Measurements from ENCODE around the gene TMEM266.

Gene TMEM266

DNA sequence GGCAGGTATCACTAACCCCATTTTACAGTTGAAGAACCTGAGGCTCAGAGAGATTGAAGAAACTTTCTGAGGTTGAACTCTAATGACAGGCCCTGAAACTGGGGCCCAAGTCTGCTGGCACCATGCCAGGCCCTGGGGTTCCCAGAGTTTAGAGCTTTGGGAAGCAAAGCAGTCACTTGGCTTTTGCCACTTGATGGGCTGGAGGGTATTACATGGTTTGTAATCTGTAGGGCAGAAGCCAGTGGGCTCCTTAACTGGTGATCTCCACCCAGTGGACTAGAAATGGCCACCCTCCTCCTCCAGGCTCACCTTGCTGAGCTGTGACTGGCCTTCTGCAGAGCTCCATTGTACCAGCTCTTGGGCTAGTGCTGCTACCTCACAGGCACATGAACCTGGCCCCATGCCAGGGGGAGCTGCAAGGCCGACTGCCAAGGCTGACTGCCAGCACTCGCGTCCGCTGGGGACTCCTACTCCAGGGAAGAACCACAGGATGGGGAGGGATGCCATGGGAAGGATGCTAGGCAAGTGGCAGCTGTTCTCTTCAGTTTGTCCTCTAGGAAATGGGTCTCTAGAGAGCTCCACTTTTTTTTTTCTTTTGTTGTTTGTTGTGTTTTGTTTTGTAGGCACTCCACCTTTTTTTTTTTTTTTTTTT is 146.7 kb downstream of the TMEM266 start:
- peak; percentile 10 for DNase-seq

DNA sequence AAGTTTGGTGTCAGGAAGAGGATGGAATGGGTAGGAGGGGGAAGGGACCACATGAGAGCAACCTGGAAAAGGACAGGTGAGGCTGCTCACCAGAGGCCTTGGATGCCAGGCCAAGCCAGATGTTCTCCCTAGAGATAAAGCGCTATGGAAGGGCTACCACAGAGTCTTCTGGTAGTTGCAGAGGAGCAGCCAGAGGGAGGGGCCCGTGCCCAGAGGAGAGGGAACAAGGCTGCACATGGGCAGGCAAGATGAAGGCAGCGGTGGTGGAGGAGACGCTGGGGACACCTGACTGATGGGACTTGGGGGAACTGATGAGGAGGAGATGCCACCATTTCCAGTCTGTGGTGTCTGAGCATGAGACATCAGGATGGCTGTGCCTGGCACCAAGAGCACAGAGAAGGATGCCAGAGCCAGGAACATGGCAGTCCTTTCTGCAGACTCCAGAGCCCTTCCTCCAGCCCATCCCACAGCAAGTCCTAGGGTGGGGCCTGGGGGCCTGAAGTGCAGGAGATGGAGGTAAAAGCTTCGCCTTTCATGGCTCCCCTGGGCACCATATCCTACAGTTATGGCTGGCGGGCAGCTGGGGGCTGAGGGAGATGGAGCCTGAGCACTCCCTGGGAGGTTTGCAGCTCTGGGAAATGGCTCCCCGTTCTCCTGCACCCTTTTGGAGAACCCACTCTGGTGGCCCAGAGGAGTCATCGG is 148.4 kb downstream of the TMEM266 start:
- DNase-seq: no peak

DNA sequence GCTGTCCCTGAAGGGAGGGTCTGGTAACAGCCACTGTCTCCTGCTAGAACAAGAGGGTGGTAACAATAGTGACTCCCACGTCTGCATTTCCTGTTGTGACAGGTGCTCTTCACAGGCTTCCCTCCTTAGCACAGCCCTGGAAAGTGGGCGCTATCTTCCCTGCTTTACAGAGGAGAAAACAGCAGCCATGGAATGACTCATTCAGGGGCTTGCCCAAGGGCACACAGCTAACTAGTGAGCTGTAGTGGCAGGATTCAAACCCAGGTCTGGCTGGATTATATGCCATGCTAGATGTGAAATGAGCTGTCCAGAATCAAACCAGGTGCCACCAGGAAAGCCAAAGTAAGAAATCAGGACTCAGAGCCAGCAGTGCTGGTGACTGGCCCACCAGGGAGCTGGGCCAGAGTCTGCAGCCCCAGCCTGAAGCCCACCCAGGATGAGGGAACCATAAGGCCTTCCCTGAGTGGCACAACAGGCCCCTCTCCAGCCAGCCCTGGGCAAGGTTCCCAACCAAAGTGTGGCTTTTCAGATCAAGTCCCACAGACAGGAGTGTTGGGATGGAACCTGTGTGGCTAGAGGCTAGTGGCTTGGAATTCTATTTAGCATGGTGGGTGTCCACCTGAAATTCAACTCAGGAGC is 149.1 kb downstream of the TMEM266 start:
- DNase-seq: no peak

- no peak for DNase-seq
These were observed 149.7 kb downstream of the TMEM266 start for GRCh38 chr15:76209523-76209922.

GRCh38 chr15:76209942-76210341 is 150.2 kb downstream of the TMEM266 start:
- no peak for DNase-seq

- no peak for DNase-seq
These were observed 155.8 kb downstream of the TMEM266 start for GRCh38 chr15:76215634-76216033.

- peak; percentile 75 for DNase-seq
These were observed 157.5 kb downstream of the TMEM266 start for GRCh38 chr15:76217029-76217881.

GRCh38 chr15:76217882-76218217 is 158.1 kb downstream of the TMEM266 start:
- no peak for DNase-seq

GRCh38 chr15:76221085-76221767 is 161.4 kb downstream of the TMEM266 start:
- DNase-seq: no peak

- no peak for DNase-seq
These were observed 162.4 kb downstream of the TMEM266 start for GRCh38 chr15:76222159-76222558.

DNA sequence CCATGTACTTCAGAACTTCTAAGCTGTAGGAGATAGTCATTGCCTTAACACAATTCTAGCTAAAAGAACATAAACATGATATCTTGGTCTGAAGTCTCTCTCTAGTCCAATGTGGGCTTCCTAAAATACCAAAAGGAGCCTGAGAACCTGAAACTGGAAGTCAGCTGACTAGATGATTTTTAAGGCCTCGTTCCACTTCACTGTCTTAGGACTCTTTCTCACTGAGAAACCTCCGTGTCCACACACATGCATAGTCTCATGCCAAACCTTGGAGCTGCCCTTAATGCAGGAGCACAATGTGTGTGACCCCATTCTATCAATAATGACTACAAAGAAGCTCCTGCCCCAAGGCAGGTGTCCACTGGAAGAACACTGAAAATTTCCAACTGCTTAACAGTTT is 163.7 kb downstream of the TMEM266 start:
- DNase-seq: no peak

DNA sequence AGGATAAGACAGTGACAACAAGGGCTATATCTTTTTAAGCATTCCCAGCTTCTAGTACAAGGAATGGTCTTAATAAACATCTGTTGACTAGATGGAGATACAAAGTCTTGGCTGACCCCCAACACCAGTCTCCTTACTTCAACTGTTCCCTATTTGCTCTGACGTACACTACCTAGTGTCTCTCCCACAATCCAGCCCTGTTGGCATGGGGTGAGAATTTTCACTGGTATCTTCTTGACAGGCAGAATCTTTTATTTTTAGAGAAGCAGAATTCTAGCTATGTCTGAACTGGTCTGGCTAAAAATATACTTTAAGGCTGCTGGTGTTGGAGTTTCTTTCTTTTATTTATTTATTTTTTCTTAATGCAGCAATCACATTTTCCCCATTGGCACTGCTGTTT is 169.5 kb downstream of the TMEM266 start:
- no peak for DNase-seq

GRCh38 chr15:76233921-76234320 is 174.1 kb downstream of the TMEM266 start:
- DNase-seq: no peak

DNA sequence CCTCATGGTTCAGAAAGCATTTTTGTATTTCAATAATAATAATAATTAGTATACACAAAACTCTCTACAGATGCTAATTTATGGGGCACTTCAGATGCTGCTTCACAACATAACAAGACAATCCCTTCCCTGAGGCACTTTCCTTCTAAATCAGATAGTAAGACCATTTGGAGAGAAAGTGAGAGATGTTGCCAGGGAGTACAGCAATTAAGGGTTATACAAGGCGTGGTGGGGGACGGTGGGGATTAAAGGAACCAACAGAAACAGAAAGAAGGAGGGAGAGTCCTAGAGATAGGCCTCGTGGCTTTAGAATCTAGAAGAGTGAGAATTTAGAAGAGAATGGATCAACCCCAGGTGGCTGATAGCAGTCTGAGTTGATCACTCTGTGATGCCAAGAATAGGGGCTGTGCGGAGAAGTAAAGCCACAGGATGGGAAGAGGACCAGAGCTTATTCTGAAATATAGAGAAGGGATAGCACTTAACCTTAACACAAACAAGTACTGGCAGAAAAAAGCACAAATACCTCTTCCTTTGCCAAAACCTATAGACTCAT is 174.6 kb downstream of the TMEM266 start:
- DNase-seq: no peak

- peak; percentile 52 for DNase-seq
These were observed 175.5 kb downstream of the TMEM266 start for GRCh38 chr15:76235186-76235826.

DNA sequence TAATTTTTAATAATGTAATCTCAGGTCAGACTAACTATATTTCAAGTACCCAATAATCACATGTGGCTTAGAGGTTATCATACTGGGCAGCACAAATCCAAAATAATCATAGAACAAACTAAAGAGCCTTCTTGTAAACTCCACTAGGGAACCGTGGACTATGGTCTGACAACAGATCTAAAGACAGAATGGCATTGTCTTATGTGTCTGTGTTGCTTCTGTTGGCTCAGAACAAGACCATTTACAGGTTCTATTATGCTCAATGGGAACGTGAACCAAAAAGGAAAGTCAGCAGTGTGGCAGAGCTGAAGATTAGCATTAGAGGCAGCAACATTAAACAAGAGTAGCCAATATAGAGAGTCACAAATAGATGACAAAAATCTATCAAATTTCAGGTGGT is 176.6 kb downstream of the TMEM266 start:
- DNase-seq: no peak

- DNase-seq: no peak
These were observed 180.0 kb downstream of the TMEM266 start for GRCh38 chr15:76239786-76240185.

- DNase-seq: no peak
These were observed 185.4 kb downstream of the TMEM266 start for GRCh38 chr15:76245072-76245610.

GRCh38 chr15:76251717-76252116 is 191.9 kb downstream of the TMEM266 start:
- no peak for DNase-seq

GRCh38 chr15:76252249-76252648 is 192.5 kb downstream of the TMEM266 start:
- DNase-seq: no peak

DNA sequence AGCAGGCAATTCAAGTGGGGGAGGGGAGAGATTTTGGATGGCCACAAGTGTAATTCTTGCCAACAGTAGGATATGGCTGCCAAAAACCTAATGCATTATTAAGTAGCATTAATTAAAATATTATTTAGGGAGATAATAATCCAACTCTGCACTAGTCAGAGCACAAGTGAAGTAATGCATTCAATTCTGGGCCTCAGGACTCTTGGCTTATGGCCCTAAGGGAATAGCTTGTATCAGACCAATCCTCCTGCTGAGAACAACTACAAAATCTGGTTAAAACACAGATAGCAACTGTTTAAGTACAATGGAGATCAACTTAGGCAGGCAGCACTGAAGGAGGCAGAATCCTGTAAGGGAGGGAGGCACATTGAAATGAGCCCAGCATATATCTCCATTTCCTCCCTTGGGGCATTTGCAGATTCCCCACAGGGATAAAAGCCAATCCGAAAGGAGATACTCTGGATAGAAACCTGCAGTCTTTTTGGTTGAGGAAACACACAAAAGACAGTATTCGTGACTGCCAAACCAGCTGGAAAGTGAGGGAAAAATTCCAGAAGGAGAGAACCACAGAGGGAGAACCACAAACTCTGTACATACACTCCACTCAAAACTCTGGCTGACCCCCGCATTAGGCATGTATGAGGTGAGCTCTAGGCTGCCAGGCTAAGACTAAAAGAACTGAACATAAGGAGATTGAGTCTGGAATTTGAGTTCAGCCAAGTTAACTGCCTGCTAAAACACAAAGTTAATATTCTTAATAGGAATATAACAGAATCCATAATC is 194.1 kb downstream of the TMEM266 start:
- no peak for DNase-seq
